SK-N-SH (cell line): ENCODE measurements around the gene NEBL. TPM values are rescaled to one million over a fixed set of nuclear protein-coding genes. Genes with fewer than 3 reads are reported as not detected.
A peak's percentile ranks its signal among the peaks of the same experiment; 100 is the strongest.

Experiments
- CTCF ChIA-PET: fragments of 300-600, 350-600 bp; formaldehyde crosslinking; extraction: SDS; loops from one replicate; lab custom pipeline; 2021; lab: Yijun Ruan, JAX
- POLR2A ChIA-PET: fragments of 350-600 bp; sonication (Branson Sonifier 250); formaldehyde crosslinking; extraction: SDS; loops from one replicate; lab custom pipeline; 2020; ENCODE audit warnings: antibody characterized with exemption, inconsistent platforms; lab: Yijun Ruan, JAX
- DNase-seq: peaks from one replicate; pipeline ENCODE4 v3.0.0; 2012
- H2AFZ ChIP-seq: fragments of 200-600 bp; sonication (generic); 2 replicates; pipeline ENCODE4 v1.8.1; 2016; ENCODE audit warnings: antibody characterized with exemption, mild to moderate bottlenecking, low read depth
- H3F3A ChIP-seq: fragments of 200-600 bp; sonication (generic); replicated peaks from 2 replicates; pipeline ENCODE3; 2016; ENCODE audit warnings: antibody characterized with exemption, mild to moderate bottlenecking; ENCODE audit not compliant: insufficient read depth
- H3K27ac ChIP-seq, 2 experiments: fragments of 200-500 bp in 1 of 2; fragments of 200-600 bp in 1 of 2; sonication (Bioruptor generic) in 1 of 2; sonication (generic), shearing (Covaris generic) in 1 of 2; 2 replicates each; pipeline versions ENCODE4 v1.5.1 to v1.6.1; 2014 to 2016; ENCODE audit warnings: low read depth in 2 of 2, inconsistent platforms in 1 of 2, low read length in 1 of 2, mild to moderate bottlenecking in 1 of 2, mixed read lengths in 1 of 2
- H3K27me3 ChIP-seq: fragments of 200-600 bp; sonication (generic), shearing (Covaris generic); 2 replicates; pipeline ENCODE4 v1.6.1; 2016; ENCODE audit warnings: mixed run types; ENCODE audit not compliant: insufficient read depth
- H3K36me3 ChIP-seq, 2 experiments: fragments of 200-500 bp in 1 of 2; fragments of 200-600 bp in 1 of 2; sonication (Bioruptor generic) in 1 of 2; sonication (generic) in 1 of 2; replicated peaks in 1 of 2; 2 replicates each; pipeline versions ENCODE3 to v1.5.1; 2014 to 2016; ENCODE audit warnings: low read length in 1 of 2, mild to moderate bottlenecking in 1 of 2; ENCODE audit not compliant: insufficient read depth in 2 of 2, control insufficient read depth in 1 of 2
- H3K4me1 ChIP-seq, 2 experiments: fragments of 200-500 bp in 1 of 2; fragments of 200-600 bp in 1 of 2; sonication (Bioruptor generic) in 1 of 2; sonication (generic), shearing (Covaris generic) in 1 of 2; 2 replicates each; pipeline versions ENCODE4 v1.5.1 to v1.6.1; 2014 to 2016; ENCODE audit warnings: low read depth in 1 of 2, low read length in 1 of 2, mixed run types in 1 of 2; ENCODE audit not compliant: insufficient read depth in 2 of 2, control insufficient read depth in 1 of 2
- H3K4me2 ChIP-seq: fragments of 200-600 bp; sonication (generic), shearing (Covaris generic); 2 replicates; pipeline ENCODE4 v1.6.1; 2017; ENCODE audit warnings: mixed run types
- H3K4me3 ChIP-seq, 2 experiments: fragments of 200-500 bp in 1 of 2; fragments of 200-600 bp in 1 of 2; sonication (Bioruptor generic) in 1 of 2; sonication (generic), shearing (Covaris generic) in 1 of 2; 2 replicates each; pipeline versions ENCODE4 v1.5.1 to v1.8.1; 2014 to 2016; ENCODE audit warnings: low read depth in 2 of 2, inconsistent platforms in 1 of 2, low read length in 1 of 2, mild to moderate bottlenecking in 1 of 2, mixed read lengths in 1 of 2, moderate library complexity in 1 of 2
- H3K79me2 ChIP-seq: fragments of 200-600 bp; sonication (generic); 2 replicates; pipeline ENCODE4 v1.8.1; 2017; ENCODE audit warnings: mild to moderate bottlenecking; ENCODE audit not compliant: insufficient read depth
- H3K9ac ChIP-seq: fragments of 200-600 bp; sonication (generic); 2 replicates; pipeline ENCODE4 v1.6.1; 2017; ENCODE audit warnings: mixed run types
- H3K9me2 ChIP-seq: fragments of 200-600 bp; sonication (generic); 2 replicates; pipeline ENCODE4 v1.6.1; 2017; ENCODE audit warnings: mixed run types
- H3K9me3 ChIP-seq: fragments of 200-600 bp; sonication (generic); 2 replicates; pipeline ENCODE4 v1.6.1; 2017; ENCODE audit warnings: mixed run types, mild to moderate bottlenecking, moderate library complexity
- H4K20me1 ChIP-seq: fragments of 200-600 bp; sonication (generic); 2 replicates; pipeline ENCODE4 v1.6.1; 2017; ENCODE audit warnings: mild to moderate bottlenecking, mixed run types; ENCODE audit not compliant: insufficient read depth
- CHD2 ChIP-seq: fragments of 150-350 bp; IDR thresholded peaks from 2 replicates; pipeline ENCODE4 v1.6.1; 2018; ENCODE audit warnings: low read length; ENCODE audit not compliant: partially characterized antibody
- EP300 ChIP-seq, 2 experiments: IDR thresholded peaks; 2 replicates each; pipeline versions ENCODE4 v1.4.0 to v1.6.1; 2012; ENCODE audit warnings: borderline replicate concordance in 1 of 2, low read depth in 1 of 2, low read length in 1 of 2
- EZH2phosphoT487 ChIP-seq: fragments of 200-600 bp; sonication (generic); IDR thresholded peaks from 2 replicates; pipeline ENCODE4 v1.6.1; 2017; ENCODE audit warnings: low read depth, mixed run types, mild to moderate bottlenecking, antibody characterized with exemption, moderate library complexity, borderline replicate concordance
- FOXM1 ChIP-seq: IDR thresholded peaks from 2 replicates; pipeline ENCODE4 v1.4.0; 2012; ENCODE audit warnings: low read depth, mild to moderate bottlenecking
- MEF2A ChIP-seq: IDR thresholded peaks from 2 replicates; pipeline ENCODE4 v1.4.0; 2012; ENCODE audit warnings: low read depth, borderline replicate concordance
- MXI1 ChIP-seq: IDR thresholded peaks from 2 replicates; pipeline ENCODE4 v1.6.1; 2012; ENCODE audit warnings: mild to moderate bottlenecking, low read depth, low read length, improper control_type of control experiment
- RAD21 ChIP-seq: IDR thresholded peaks from 2 replicates; pipeline ENCODE4 v1.6.1; 2012; ENCODE audit warnings: mild to moderate bottlenecking, low read length
- SMC3 ChIP-seq: IDR thresholded peaks from 2 replicates; pipeline ENCODE4 v1.6.1; 2012; ENCODE audit warnings: low read depth, low read length, improper control_type of control experiment
- TAF1 ChIP-seq: IDR thresholded peaks from 2 replicates; pipeline ENCODE4 v1.6.1; 2012; ENCODE audit warnings: low read depth, mild to moderate bottlenecking, low read length, moderate library complexity, borderline replicate concordance
- TEAD4 ChIP-seq: IDR thresholded peaks from 2 replicates; pipeline ENCODE4 v1.4.0; 2012; ENCODE audit warnings: mild to moderate bottlenecking, borderline replicate concordance; ENCODE audit not compliant: insufficient read depth
- WGBS: methylation state at CpG from one replicate; pipeline ENCODE4 v1.1.6; 2017; ENCODE audit warnings: low lambda C conversion rate; 5-methylcytosine and 5-hydroxymethylcytosine counted together
- polyA plus RNA-seq, 3 experiments: library from polyadenylated mRNA; depleted of rRNA; stranded (reverse); fragments of >200 nt; gene quantifications; 2 replicates each; pipeline ENCODE4 v1.2.3, GENCODE V29; 2012
- TF ChIP-seq, protein P1 (sequence below): fragments of 150-350 bp; IDR thresholded peaks from 2 replicates; pipeline ENCODE4 v1.6.1; 2016; ENCODE audit warnings: mild to moderate bottlenecking, low read depth, low read length
- TF ChIP-seq, protein P2 (sequence below): fragments of 200-600 bp; sonication (generic); IDR thresholded peaks from 2 replicates; pipeline ENCODE4 v1.6.1; 2017; ENCODE audit warnings: antibody characterized with exemption, mild to moderate bottlenecking, moderate library complexity

Gene NEBL
- polyA plus RNA-seq, 1 of the 3 experiments (the other 2 are of a cell fraction): 0.58 TPM

DNA sequence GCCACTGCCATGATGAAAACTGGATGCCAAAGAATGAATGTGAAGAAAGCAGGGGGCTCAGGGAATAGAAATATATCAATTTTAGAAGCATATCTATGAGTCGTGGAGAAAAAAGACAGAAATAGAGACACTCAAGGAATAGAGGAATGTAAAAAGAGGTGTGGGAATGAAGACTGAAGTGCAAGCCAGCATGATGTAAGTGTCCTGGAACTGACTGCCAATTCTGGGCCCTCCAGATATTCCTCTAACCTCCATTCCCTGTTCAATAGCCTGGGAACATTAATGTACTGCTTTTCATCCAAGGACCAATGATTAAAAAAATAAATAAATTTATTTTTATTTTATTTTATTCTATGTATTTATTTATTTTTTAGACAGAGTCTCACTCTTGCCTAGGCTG lies 40.6 kb downstream of the NEBL start:
- Histone ChIP-seq H4K20me1 (no peaks in the 10 kb centered on the region), H3K79me2 (no peaks in the 10 kb centered on the region), H3K9me2 (no peaks in the 10 kb centered on the region), H2AFZ (no peak overlapping the region), H3K4me2 (no peak overlapping the region), H3K27me3 (no peaks in the 10 kb centered on the region), H3K4me3 (no peak overlapping the region), H3K27ac (no peak overlapping the region; a peak in 1 of 4 replicates), H3K4me1 (peaks cover 0 to 7% of the 10 kb centered on the region in 2 experiments; a peak in 1 of 4 replicates), H3F3A (no peaks in the 10 kb centered on the region), H3K36me3 (peaks cover 0 to 11% of the 10 kb centered on the region in 2 experiments), H3K9ac (no peak overlapping the region), H3K9me3 (no peaks in the 10 kb centered on the region)
- WGBS: 42% methylated on average over 1 of the region's 1 CpG
- no peak for TF ChIP-seq CHD2
- TF ChIP-seq TEAD4: no peak
- TF ChIP-seq, protein P1, sequence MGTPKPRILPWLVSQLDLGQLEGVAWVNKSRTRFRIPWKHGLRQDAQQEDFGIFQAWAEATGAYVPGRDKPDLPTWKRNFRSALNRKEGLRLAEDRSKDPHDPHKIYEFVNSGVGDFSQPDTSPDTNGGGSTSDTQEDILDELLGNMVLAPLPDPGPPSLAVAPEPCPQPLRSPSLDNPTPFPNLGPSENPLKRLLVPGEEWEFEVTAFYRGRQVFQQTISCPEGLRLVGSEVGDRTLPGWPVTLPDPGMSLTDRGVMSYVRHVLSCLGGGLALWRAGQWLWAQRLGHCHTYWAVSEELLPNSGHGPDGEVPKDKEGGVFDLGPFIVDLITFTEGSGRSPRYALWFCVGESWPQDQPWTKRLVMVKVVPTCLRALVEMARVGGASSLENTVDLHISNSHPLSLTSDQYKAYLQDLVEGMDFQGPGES: no peak
- no peak for TF ChIP-seq EZH2phosphoT487
- no peak for TF ChIP-seq FOXM1
- TF ChIP-seq MXI1: no peak
- TF ChIP-seq EP300 (IDR thresholded peaks at IDR 0.05; ENCODE audit: borderline replicate concordance in 1 of 2, low read depth in 1 of 2, low read length in 1 of 2): no peak
- no peak for DNase-seq
- POLR2A ChIA-PET: no interaction called here
- CTCF ChIA-PET: interaction anchor here (0.9 to 1.7 kb wide), 2 partner anchors 21 to 414 kb away, joined by 3 to 10 read pairs; no protein-coding TSS in a partner anchor

DNA sequence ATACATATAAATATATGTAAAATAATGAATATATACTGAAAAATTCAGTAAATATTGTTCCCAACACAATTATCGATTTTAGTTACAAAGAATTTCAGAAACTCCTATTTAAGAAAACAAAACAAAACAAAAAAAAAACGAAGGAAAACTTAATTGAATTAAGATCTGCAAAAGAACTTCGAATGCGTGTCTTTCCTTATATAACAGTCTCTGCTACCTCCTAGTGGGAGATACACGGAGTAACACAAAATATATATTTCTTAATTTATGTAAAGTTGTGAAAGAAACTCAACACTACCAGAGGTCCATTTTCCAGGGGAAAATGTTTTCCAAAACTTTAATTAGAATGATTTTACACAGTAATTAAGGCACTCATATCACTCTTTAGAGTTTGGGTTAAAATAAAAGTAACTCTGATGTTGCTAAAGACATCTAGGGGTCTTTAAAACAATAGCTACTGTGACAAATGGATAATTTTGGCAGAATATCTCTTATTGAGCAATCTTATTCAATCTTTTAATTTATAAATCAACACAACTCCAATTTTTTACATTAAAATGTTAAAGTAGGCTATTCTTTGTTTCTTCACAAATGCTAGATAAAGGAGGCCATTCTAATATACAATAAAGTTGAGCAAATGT lies 41.6 kb downstream of the NEBL start:
- Histone ChIP-seq H3F3A (no peaks in the 10 kb centered on the region), H2AFZ (no peak overlapping the region), H3K27ac (no peak overlapping the region), H3K36me3 (peaks cover 0 to 11% of the 10 kb centered on the region in 2 experiments), H3K27me3 (no peaks in the 10 kb centered on the region), H3K9me3 (no peaks in the 10 kb centered on the region), H3K9me2 (no peaks in the 10 kb centered on the region), H3K4me2 (no peak overlapping the region), H3K9ac (no peak overlapping the region), H3K79me2 (no peaks in the 10 kb centered on the region), H3K4me1 (peaks cover 0 to 7% of the 10 kb centered on the region in 2 experiments; a peak in 1 of 4 replicates), H4K20me1 (no peaks in the 10 kb centered on the region), H3K4me3 (no peak overlapping the region)
- POLR2A ChIA-PET: no interaction called here
- CTCF ChIA-PET: interaction anchor here (0.9 kb wide), 1 partner anchor 20 kb away, joined by 3 read pairs; no protein-coding TSS in a partner anchor
- TF ChIP-seq SMC3 (peak; percentile 22; the same call in 1 of the 2 replicates), RAD21 (peak; percentile 68), MEF2A (no peak), EZH2phosphoT487 (no peak), TAF1 (no peak)
- TF ChIP-seq, protein P2, sequence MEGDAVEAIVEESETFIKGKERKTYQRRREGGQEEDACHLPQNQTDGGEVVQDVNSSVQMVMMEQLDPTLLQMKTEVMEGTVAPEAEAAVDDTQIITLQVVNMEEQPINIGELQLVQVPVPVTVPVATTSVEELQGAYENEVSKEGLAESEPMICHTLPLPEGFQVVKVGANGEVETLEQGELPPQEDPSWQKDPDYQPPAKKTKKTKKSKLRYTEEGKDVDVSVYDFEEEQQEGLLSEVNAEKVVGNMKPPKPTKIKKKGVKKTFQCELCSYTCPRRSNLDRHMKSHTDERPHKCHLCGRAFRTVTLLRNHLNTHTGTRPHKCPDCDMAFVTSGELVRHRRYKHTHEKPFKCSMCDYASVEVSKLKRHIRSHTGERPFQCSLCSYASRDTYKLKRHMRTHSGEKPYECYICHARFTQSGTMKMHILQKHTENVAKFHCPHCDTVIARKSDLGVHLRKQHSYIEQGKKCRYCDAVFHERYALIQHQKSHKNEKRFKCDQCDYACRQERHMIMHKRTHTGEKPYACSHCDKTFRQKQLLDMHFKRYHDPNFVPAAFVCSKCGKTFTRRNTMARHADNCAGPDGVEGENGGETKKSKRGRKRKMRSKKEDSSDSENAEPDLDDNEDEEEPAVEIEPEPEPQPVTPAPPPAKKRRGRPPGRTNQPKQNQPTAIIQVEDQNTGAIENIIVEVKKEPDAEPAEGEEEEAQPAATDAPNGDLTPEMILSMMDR: peak; percentile 71
- peak; percentile 11 for DNase-seq
- 38% methylated on average over 5 of the region's 5 CpGs for WGBS
